Measurements from ENCODE around the gene FNDC3B.

DNA sequence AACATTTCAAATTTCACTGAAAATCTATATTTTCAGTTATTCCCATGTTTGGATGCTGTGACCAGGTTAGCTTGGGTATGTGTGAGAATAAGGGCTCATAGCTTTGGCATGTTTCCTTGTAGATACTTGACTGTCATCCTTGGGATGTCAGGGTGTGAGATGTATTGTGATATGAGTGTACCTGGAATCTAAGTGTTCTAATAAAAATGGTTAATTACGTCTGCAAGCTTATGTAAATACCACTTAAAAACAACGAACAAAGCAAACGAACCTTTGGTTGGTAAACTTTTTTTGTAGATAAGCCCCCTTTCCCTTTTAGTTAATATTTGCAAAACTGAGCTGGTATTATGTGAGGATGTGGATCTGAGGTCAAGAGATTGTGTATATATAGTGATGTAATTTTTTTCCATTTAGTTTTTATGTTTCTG lies 63.5 kb downstream of the FNDC3B start:
- TF ChIP-seq, protein P1, sequence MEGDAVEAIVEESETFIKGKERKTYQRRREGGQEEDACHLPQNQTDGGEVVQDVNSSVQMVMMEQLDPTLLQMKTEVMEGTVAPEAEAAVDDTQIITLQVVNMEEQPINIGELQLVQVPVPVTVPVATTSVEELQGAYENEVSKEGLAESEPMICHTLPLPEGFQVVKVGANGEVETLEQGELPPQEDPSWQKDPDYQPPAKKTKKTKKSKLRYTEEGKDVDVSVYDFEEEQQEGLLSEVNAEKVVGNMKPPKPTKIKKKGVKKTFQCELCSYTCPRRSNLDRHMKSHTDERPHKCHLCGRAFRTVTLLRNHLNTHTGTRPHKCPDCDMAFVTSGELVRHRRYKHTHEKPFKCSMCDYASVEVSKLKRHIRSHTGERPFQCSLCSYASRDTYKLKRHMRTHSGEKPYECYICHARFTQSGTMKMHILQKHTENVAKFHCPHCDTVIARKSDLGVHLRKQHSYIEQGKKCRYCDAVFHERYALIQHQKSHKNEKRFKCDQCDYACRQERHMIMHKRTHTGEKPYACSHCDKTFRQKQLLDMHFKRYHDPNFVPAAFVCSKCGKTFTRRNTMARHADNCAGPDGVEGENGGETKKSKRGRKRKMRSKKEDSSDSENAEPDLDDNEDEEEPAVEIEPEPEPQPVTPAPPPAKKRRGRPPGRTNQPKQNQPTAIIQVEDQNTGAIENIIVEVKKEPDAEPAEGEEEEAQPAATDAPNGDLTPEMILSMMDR (IDR thresholded peaks at IDR 0.05), result no peak
- no peak for TF ChIP-seq POLR2A (IDR thresholded peaks at IDR 0.05)
